Cardiac fibroblast (primary cell): ENCODE results near the gene TTLL8.

Source experiments
- DNase-seq, 2 donors: peaks; one replicate each; pipeline versions ENCODE4 v3.0.0 to v3.0.0-alpha.2; 2010; ENCODE audit warnings: low read depth in 2 of 2
- H3K4me3 ChIP-seq, 2 donors: replicated peaks in 1 of 2; 1 replicate in 1 of 2; 2 replicates in 1 of 2; pipeline ENCODE4 v1.5.1; 2011; ENCODE audit warnings: low read depth in 2 of 2, low read length in 2 of 2, mild to moderate bottlenecking in 2 of 2, moderate library complexity in 1 of 2
- TF ChIP-seq, protein P1 (sequence below): IDR thresholded peaks from one replicate; pipeline ENCODE4 v1.5.1; 2011; ENCODE audit warnings: low read depth, mild to moderate bottlenecking, low read length, inconsistent platforms

The TTLL8 gene

DNA sequence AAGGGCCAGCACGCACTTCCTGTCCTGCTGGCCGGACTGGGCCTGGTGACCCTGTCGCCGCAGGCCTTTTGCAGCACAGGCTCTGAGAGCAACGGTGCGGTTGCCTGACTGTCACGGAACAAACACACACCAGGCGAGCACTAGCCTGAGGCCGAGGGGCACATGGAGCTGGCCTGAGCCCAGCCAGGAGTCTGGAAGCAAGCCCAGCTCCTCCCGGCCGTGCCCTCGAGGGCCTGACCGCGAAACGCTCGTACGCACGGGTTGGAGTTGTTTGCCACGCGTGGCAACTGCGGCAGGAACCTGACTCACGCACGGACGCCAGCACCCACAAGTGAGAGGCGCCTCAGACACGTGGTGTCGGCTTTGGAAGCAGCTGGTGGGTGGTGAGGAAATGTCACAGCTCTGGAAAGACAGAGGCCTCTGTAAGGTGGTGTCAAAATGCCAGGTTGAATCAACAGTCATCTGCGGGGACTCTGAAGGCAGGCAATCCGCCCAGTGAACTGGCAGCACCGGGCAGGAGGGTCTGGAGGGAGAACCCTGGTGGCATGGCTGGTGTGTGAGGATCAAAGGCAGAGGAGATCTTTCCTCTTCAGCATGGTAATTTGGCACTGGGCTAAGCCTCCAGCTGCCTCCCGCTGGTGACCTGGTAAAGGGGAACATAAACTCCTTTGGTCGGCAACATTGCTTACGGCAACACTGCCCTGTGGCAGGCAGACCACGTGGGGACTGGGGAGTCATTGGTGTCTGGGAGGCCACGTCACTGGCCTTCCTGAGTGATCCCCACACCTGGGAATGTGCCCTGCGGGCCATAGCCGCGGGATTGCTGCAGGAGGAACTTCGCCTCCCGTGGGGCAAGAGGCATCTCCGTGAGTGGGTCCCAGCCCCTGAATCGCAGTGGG is 30.2 kb downstream of the TTLL8 start:
- TF ChIP-seq, protein P1, sequence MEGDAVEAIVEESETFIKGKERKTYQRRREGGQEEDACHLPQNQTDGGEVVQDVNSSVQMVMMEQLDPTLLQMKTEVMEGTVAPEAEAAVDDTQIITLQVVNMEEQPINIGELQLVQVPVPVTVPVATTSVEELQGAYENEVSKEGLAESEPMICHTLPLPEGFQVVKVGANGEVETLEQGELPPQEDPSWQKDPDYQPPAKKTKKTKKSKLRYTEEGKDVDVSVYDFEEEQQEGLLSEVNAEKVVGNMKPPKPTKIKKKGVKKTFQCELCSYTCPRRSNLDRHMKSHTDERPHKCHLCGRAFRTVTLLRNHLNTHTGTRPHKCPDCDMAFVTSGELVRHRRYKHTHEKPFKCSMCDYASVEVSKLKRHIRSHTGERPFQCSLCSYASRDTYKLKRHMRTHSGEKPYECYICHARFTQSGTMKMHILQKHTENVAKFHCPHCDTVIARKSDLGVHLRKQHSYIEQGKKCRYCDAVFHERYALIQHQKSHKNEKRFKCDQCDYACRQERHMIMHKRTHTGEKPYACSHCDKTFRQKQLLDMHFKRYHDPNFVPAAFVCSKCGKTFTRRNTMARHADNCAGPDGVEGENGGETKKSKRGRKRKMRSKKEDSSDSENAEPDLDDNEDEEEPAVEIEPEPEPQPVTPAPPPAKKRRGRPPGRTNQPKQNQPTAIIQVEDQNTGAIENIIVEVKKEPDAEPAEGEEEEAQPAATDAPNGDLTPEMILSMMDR = no peak
- no peak overlapping the region for H3K4me3 ChIP-seq
- DNase-seq = no peak

GRCh38 chr22:50025993-50026392 is 32.1 kb downstream of the TTLL8 start:
- DNase-seq = no peak
- TF ChIP-seq, protein P1 = no peak
- H3K4me3 ChIP-seq = no peak overlapping the region

DNA sequence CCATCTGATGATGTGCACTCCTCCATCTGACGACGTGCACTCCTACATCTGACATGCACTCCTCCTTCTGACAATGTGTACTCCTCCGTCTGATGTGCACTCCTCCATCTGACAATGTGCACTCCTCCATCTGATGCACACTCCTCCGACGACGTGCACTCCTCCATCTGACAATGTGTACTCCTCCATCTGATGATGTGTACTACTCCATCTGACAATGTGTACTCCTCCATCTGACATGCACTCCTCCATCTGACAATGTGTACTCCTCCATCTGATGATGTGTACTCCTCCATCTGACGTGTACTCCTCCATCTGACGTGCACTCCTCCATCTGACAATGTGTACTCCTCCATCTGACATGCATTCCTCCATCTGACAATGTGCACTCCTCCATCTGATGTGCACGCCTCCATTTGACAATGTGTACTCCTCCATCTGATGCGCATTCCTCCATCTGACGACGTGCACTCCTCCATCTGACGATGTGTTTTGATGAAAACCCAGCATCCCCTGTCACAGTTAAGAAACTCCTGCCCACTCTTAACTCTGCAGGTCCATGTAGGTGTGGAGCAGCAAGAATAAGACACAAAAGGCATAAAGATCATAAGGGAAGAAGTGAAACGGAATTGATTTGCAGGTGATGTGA is 35.8 kb downstream of the TTLL8 start:
- TF ChIP-seq, protein P1 = no peak
- no peak overlapping the region for H3K4me3 ChIP-seq
- no peak for DNase-seq

DNA sequence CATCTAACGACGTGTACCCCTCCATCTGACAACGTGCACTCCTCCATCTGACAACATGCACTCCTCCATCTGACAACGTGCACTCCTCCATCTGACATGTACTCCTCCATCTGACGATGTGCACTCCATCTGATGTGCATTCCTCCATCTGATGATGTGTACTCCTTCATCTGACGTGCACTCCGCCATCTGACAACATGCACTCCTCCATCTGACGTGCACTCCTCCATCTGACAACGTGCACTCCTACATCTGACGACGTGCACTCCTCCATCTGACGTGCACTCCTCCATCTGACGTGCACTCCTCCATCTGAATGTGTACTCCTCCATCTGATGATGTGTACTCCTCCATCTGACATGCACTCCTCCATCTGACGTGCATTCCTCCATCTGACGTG is 37.5 kb downstream of the TTLL8 start:
- DNase-seq = no peak
- H3K4me3 ChIP-seq = no peak overlapping the region
- TF ChIP-seq, protein P1 = no peak

DNA sequence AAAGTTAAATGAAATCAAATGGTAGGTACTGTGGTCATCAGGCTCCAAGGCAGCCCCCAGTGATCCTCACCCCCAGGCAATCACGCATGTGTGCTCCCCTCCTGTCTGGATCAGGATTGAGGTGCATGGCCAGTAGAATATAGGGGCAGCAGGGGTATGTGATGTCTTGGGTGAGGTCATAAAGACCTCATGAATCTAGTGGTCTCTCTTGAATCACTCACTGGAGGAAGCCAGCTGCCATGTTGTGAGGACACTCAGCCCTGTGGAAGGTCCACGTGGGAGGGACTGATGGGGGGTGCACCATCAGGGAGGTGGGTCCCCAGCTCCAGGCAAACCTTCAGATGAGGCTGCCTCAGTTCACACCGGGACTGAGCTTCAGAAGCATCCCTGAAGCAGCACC is 38.8 kb downstream of the TTLL8 start:
- no peak for DNase-seq
- TF ChIP-seq, protein P1 = no peak

DNA sequence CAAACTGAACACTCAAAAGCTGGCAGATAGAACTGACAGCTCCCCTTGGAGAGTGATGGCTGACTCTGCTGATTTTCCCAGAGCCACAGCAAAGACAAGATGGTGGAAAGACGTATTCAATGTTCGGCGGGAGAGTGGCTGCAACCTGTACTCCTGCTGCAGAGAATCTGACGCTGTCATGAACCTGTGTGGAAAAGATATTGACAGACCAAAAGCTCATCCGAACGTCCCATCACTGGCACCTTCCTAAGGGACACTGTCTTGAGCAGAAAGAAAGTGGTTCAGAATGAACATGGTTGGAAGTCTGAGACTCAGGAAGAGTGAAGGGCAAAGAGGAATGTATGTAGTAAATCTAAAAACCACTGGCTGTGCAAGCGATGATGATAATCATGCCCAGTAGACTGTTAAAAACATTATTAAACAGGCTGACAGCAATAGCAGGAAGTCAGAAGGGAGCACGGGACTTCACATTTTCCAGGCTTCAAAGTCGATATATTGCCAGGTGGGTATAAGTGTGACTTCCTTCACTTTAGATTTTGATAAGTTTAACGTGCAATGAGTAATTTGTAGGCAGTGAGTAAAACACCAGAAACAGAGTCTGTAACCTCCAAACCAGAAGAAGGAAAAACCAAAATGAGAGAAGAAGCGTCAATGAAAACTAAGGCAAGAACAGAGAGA is 39.4 kb downstream of the TTLL8 start:
- DNase-seq = no peak
- no peak overlapping the region for H3K4me3 ChIP-seq
- TF ChIP-seq, protein P1 = no peak

More for the DNA sequence above, 38.8 kb downstream of the TTLL8 start:
- H3K4me3 ChIP-seq = no peak overlapping the region
